ENCODE measurements around the gene KCND2. TPM values are rescaled to one million over a fixed set of nuclear protein-coding genes. Genes with fewer than 3 reads are reported as not detected.

The KCND2 gene
- total RNA-seq, 1 experiment from 2014 or later = not detected

DNA sequence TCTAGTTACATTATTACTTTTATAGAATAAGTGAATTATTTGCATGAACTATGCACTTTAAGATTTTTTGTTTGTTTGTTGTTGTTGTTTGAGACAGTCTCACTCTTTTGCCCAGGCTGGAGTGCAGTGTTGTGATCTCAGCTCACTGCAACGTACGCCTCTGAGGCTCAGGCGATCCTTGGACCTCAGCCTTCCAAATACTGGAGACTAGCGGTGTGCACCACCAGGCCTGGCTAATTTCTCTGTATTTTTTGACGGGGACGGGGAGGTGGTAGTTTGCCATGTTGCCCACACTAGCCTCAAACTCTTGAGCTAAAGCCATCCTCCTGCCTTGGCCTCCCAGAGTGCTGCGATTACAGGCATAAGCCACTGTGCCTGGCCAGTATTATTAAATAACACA, 29.2 kb downstream of the KCND2 start:
- no peak for TF ChIP-seq SIN3A (IDR thresholded peaks at IDR 0.05; ENCODE audit: borderline replicate concordance, insufficient read depth, low read depth, low read length)
- TF ChIP-seq TCF7L2 (IDR thresholded peaks at IDR 0.05; ENCODE audit: low read depth, low read length) = no peak
- TF ChIP-seq POLR2AphosphoS5 (IDR thresholded peaks at IDR 0.05; ENCODE audit: low read depth, low read length) = no peak
- TF ChIP-seq, protein P1, sequence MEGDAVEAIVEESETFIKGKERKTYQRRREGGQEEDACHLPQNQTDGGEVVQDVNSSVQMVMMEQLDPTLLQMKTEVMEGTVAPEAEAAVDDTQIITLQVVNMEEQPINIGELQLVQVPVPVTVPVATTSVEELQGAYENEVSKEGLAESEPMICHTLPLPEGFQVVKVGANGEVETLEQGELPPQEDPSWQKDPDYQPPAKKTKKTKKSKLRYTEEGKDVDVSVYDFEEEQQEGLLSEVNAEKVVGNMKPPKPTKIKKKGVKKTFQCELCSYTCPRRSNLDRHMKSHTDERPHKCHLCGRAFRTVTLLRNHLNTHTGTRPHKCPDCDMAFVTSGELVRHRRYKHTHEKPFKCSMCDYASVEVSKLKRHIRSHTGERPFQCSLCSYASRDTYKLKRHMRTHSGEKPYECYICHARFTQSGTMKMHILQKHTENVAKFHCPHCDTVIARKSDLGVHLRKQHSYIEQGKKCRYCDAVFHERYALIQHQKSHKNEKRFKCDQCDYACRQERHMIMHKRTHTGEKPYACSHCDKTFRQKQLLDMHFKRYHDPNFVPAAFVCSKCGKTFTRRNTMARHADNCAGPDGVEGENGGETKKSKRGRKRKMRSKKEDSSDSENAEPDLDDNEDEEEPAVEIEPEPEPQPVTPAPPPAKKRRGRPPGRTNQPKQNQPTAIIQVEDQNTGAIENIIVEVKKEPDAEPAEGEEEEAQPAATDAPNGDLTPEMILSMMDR (IDR thresholded peaks at IDR 0.05) = no peak
- TF ChIP-seq, protein P2, sequence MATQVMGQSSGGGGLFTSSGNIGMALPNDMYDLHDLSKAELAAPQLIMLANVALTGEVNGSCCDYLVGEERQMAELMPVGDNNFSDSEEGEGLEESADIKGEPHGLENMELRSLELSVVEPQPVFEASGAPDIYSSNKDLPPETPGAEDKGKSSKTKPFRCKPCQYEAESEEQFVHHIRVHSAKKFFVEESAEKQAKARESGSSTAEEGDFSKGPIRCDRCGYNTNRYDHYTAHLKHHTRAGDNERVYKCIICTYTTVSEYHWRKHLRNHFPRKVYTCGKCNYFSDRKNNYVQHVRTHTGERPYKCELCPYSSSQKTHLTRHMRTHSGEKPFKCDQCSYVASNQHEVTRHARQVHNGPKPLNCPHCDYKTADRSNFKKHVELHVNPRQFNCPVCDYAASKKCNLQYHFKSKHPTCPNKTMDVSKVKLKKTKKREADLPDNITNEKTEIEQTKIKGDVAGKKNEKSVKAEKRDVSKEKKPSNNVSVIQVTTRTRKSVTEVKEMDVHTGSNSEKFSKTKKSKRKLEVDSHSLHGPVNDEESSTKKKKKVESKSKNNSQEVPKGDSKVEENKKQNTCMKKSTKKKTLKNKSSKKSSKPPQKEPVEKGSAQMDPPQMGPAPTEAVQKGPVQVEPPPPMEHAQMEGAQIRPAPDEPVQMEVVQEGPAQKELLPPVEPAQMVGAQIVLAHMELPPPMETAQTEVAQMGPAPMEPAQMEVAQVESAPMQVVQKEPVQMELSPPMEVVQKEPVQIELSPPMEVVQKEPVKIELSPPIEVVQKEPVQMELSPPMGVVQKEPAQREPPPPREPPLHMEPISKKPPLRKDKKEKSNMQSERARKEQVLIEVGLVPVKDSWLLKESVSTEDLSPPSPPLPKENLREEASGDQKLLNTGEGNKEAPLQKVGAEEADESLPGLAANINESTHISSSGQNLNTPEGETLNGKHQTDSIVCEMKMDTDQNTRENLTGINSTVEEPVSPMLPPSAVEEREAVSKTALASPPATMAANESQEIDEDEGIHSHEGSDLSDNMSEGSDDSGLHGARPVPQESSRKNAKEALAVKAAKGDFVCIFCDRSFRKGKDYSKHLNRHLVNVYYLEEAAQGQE (IDR thresholded peaks at IDR 0.05; ENCODE audit: insufficient read depth in 1 of 2, low read depth in 2 of 2, low read length in 1 of 2) = no peak
- H3K4me3 ChIP-seq (ENCODE audit: low read depth in 2 of 2, low read length in 2 of 2) = no peak overlapping the region
- intact Hi-C loops (cut with micrococcal nuclease; ENCODE audit: unreplicated experiment) (no loop called here), in situ Hi-C loops (cut with HindIII; ENCODE audit: low pct_unique_long_range_greater_than_20kb, low sequenced_read_pairs) (no loop called here)
- H3K27ac ChIP-seq (ENCODE audit: low read length) = no peak overlapping the region
- ATAC-seq (no peak), DNase-seq (ENCODE audit: low read depth, low spot score) (no peak)
- CTCF ChIA-PET = no interaction called here
- no peaks in the 10 kb centered on the region for H3K4me1 ChIP-seq (ENCODE audit: control insufficient read depth, insufficient read depth, low read length)
- POLR2A ChIA-PET = no interaction called here
- H3K36me3 ChIP-seq (ENCODE audit: control insufficient read depth, insufficient read depth, low read length) = no peaks in the 10 kb centered on the region
- no peaks in the 10 kb centered on the region; the same call in 1 of the 2 replicates for H3K9me3 ChIP-seq (ENCODE audit: control insufficient read depth, insufficient read depth, low read depth, low read length)
- no peaks in the 10 kb centered on the region for H3K27me3 ChIP-seq (ENCODE audit: control insufficient read depth, insufficient read depth, low read length)
- BruUV-seq (replicated peaks) = no TSS peak

DNA sequence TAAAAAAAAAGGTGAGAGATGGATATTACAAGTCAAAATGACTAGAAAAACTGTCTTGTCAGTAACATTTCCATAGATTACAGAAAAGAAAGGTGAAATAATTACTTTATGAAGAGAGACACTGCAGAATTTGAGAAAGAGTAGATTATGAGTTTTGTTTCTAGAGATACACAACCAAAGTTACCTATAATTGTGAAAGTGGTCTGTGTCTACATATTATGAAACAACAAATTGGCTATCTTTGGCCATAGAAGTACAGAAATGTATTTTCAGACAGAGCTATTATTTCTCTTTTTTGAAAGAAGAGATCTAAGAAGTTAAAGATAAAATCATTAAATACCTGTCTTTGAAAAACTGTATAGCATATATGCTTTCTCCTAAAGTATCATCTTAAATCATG, 30.1 kb downstream of the KCND2 start:
- Histone ChIP-seq H3K36me3 (ENCODE audit: control insufficient read depth, insufficient read depth, low read length) (no peaks in the 10 kb centered on the region), H3K27me3 (ENCODE audit: control insufficient read depth, insufficient read depth, low read length) (no peaks in the 10 kb centered on the region), H3K27ac (ENCODE audit: low read length) (no peak overlapping the region), H3K9me3 (ENCODE audit: control insufficient read depth, insufficient read depth, low read depth, low read length) (no peaks in the 10 kb centered on the region; the same call in 1 of the 2 replicates), H3K4me1 (ENCODE audit: control insufficient read depth, insufficient read depth, low read length) (no peaks in the 10 kb centered on the region), H3K4me3 (ENCODE audit: low read depth in 2 of 2, low read length in 2 of 2) (no peak overlapping the region)
- intact Hi-C loops (cut with micrococcal nuclease; ENCODE audit: unreplicated experiment) = no loop called here
- DNase-seq (ENCODE audit: low read depth, low spot score) = no peak
- no TSS peak for BruUV-seq (replicated peaks)
- in situ Hi-C loops (cut with HindIII; ENCODE audit: low pct_unique_long_range_greater_than_20kb, low sequenced_read_pairs) = no loop called here
- CTCF ChIA-PET = no interaction called here
- ATAC-seq = no peak
- TF ChIP-seq SIN3A (IDR thresholded peaks at IDR 0.05; ENCODE audit: borderline replicate concordance, insufficient read depth, low read depth, low read length) (no peak), POLR2AphosphoS5 (IDR thresholded peaks at IDR 0.05; ENCODE audit: low read depth, low read length) (no peak), TCF7L2 (IDR thresholded peaks at IDR 0.05; ENCODE audit: low read depth, low read length) (no peak)
- TF ChIP-seq, protein P1 (IDR thresholded peaks at IDR 0.05) = no peak
- TF ChIP-seq, protein P2 (IDR thresholded peaks at IDR 0.05; ENCODE audit: insufficient read depth in 1 of 2, low read depth in 2 of 2, low read length in 1 of 2) = no peak
- POLR2A ChIA-PET = no interaction called here

Data from Panc1 (cell line).